NCI-H774 (cell line): ENCODE measurements around the gene NOC4L.
"Not testable (repeated sequence)": the region's sequence is repeated elsewhere in the genome, so short reads cannot be mapped to it uniquely, and the experiment has no call there.

Experiments
- DNase-seq: peaks from one replicate; lab custom pipeline; 2025; lab: John Stamatoyannopoulos, UW

NOC4L gene

GRCh38 chr12:132123970-132124765 lies 20.1 kb upstream of the NOC4L start:
- DNase-seq = no peak

- no peak for DNase-seq
Observed at GRCh38 chr12:132124766-132125425, 19.4 kb upstream of the NOC4L start.

- no peak for DNase-seq
Observed at GRCh38 chr12:132125736-132126135, 18.5 kb upstream of the NOC4L start.

GRCh38 chr12:132127041-132127440 lies 17.2 kb upstream of the NOC4L start:
- DNase-seq = no peak

- DNase-seq = no peak
Observed at GRCh38 chr12:132129007-132129406, 15.2 kb upstream of the NOC4L start.

GRCh38 chr12:132130690-132131089 lies 13.6 kb upstream of the NOC4L start:
- DNase-seq = no peak

- DNase-seq = no peak
Observed at GRCh38 chr12:132131229-132131628, 13.0 kb upstream of the NOC4L start.

GRCh38 chr12:132131952-132132351 lies 12.3 kb upstream of the NOC4L start:
- no peak for DNase-seq

- DNase-seq = no peak
Observed at GRCh38 chr12:132132609-132133430, 11.4 kb upstream of the NOC4L start.

GRCh38 chr12:132133952-132134652 lies 10.2 kb upstream of the NOC4L start:
- DNase-seq = peak; percentile 64

- not testable (repeated sequence) for DNase-seq
Observed at GRCh38 chr12:132134653-132135183, 9.5 kb upstream of the NOC4L start.

GRCh38 chr12:132136226-132136625 lies 8.0 kb upstream of the NOC4L start:
- not testable (repeated sequence) for DNase-seq

GRCh38 chr12:132137483-132138125 lies 6.7 kb upstream of the NOC4L start:
- DNase-seq = no peak

GRCh38 chr12:132138941-132139871 lies 5.1 kb upstream of the NOC4L start:
- no peak for DNase-seq

GRCh38 chr12:132139912-132140311 lies 4.3 kb upstream of the NOC4L start:
- DNase-seq = no peak

GRCh38 chr12:132140501-132140900 lies 3.8 kb upstream of the NOC4L start:
- no peak for DNase-seq

- no peak for DNase-seq
Observed at GRCh38 chr12:132140918-132141841, 3.1 kb upstream of the NOC4L start.

GRCh38 chr12:132141976-132142678 lies 2.1 kb upstream of the NOC4L start:
- DNase-seq = no peak
